Ecto neural progenitor cell (in vitro differentiated cells): ENCODE measurements around the gene RPL22.

ENCODE experiments used
- DNase-seq: peaks from one replicate; pipeline ENCODE4 v3.0.0-alpha.2; 2018; ENCODE audit warnings: low spot score

RPL22 gene

GRCh38 chr1:6171548-6172124 is 27.8 kb downstream of the RPL22 start:
- DNase-seq = no peak

GRCh38 chr1:6170742-6171201 is 28.6 kb downstream of the RPL22 start:
- DNase-seq = no peak

- DNase-seq = no peak
Observed at GRCh38 chr1:6170116-6170741, 29.2 kb downstream of the RPL22 start.

GRCh38 chr1:6168947-6169586 is 30.3 kb downstream of the RPL22 start:
- no peak for DNase-seq

GRCh38 chr1:6167391-6168303 is 31.7 kb downstream of the RPL22 start:
- no peak for DNase-seq

- DNase-seq = no peak
Observed at GRCh38 chr1:6166655-6167390, 32.6 kb downstream of the RPL22 start.

- no peak for DNase-seq
Observed at GRCh38 chr1:6166221-6166620, 33.2 kb downstream of the RPL22 start.

GRCh38 chr1:6165441-6165985 is 33.9 kb downstream of the RPL22 start:
- DNase-seq = no peak

GRCh38 chr1:6165027-6165426 is 34.4 kb downstream of the RPL22 start:
- DNase-seq = no peak

GRCh38 chr1:6163973-6164617 is 35.3 kb downstream of the RPL22 start:
- DNase-seq = no peak

GRCh38 chr1:6163191-6163972 is 36.0 kb downstream of the RPL22 start:
- no peak for DNase-seq

- no peak for DNase-seq
Observed at GRCh38 chr1:6162773-6163172, 36.6 kb downstream of the RPL22 start.

GRCh38 chr1:6162341-6162740 is 37.1 kb downstream of the RPL22 start:
- no peak for DNase-seq

- DNase-seq = no peak
Observed at GRCh38 chr1:6158181-6158580, 41.2 kb downstream of the RPL22 start.

- DNase-seq = no peak
Observed at GRCh38 chr1:6157528-6158174, 41.7 kb downstream of the RPL22 start.

- no peak for DNase-seq
Observed at GRCh38 chr1:6157132-6157527, 42.3 kb downstream of the RPL22 start.

GRCh38 chr1:6154525-6155319 is 44.7 kb downstream of the RPL22 start:
- DNase-seq = no peak

GRCh38 chr1:6152882-6153281 is 46.5 kb downstream of the RPL22 start:
- no peak for DNase-seq

GRCh38 chr1:6152181-6152580 is 47.2 kb downstream of the RPL22 start:
- DNase-seq = no peak
